ENCODE data around the gene ADGRV1.

The ADGRV1 gene

DNA sequence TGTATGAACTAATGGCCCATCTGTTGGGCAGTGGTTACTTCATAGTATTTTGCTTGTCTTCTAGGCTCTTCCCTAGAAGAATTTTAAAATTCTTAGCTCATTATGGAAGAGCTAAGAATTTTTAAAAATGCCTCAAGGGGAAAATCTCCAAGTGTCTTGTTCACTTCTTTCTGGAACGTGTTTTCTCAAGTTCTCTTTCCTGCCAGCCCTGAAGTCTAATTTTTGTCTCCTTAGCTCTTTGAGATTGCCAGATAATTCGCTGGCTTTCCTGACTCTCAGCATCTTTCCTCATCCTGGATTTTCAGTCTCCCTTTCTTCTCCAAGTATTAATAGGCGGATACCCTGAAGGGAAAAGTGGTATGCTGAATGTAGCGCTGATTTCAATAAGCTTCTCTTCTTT is 429.1 kb downstream of the ADGRV1 start:
- Mint-ChIP-seq H3K4me1 (peaks cover 5% of the 10 kb centered on the region), H3K4me3 (no peak overlapping the region), H3K9me3 (peaks cover 3% of the 10 kb centered on the region), H3K36me3 (ENCODE audit: low read depth) (peaks cover 10% of the 10 kb centered on the region), H3K27me3 (ENCODE audit: low read depth) (no peaks in the 10 kb centered on the region), H3K27ac (no peak overlapping the region)
- TF ChIP-seq, protein P1, sequence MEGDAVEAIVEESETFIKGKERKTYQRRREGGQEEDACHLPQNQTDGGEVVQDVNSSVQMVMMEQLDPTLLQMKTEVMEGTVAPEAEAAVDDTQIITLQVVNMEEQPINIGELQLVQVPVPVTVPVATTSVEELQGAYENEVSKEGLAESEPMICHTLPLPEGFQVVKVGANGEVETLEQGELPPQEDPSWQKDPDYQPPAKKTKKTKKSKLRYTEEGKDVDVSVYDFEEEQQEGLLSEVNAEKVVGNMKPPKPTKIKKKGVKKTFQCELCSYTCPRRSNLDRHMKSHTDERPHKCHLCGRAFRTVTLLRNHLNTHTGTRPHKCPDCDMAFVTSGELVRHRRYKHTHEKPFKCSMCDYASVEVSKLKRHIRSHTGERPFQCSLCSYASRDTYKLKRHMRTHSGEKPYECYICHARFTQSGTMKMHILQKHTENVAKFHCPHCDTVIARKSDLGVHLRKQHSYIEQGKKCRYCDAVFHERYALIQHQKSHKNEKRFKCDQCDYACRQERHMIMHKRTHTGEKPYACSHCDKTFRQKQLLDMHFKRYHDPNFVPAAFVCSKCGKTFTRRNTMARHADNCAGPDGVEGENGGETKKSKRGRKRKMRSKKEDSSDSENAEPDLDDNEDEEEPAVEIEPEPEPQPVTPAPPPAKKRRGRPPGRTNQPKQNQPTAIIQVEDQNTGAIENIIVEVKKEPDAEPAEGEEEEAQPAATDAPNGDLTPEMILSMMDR (IDR thresholded peaks at IDR 0.05; ENCODE audit: unreplicated experiment in 3 of 3), result no peak

DNA sequence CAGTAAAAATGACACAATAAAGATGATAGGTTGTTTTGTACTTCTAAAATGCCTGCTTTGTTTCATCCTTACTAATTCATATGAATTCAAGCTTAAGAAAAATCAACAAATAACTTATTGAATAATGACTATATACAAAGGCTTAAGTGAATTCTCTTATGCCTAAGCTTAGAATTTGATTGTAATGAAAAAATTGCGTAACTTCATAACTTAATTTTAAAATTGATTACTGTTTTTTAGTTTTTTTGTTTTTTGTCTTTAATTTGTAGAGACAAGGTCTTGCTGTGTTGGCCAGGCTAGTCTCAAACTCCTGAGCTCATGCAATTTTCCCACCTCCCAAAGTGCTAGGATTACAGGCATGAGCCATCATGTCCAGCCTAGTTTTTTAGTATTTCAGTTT is 432.6 kb downstream of the ADGRV1 start:
- no peak overlapping the region for H3K27ac Mint-ChIP-seq
- H3K27me3 Mint-ChIP-seq (ENCODE audit: low read depth), result no peaks in the 10 kb centered on the region
- H3K36me3 Mint-ChIP-seq (ENCODE audit: low read depth), result peaks cover 23% of the 10 kb centered on the region
- no peak overlapping the region for H3K4me3 Mint-ChIP-seq
- no peaks in the 10 kb centered on the region for H3K4me1 Mint-ChIP-seq
- TF ChIP-seq, protein P1 (IDR thresholded peaks at IDR 0.05; ENCODE audit: unreplicated experiment in 3 of 3), result no peak
- H3K9me3 Mint-ChIP-seq, result peaks cover 15% of the 10 kb centered on the region

DNA sequence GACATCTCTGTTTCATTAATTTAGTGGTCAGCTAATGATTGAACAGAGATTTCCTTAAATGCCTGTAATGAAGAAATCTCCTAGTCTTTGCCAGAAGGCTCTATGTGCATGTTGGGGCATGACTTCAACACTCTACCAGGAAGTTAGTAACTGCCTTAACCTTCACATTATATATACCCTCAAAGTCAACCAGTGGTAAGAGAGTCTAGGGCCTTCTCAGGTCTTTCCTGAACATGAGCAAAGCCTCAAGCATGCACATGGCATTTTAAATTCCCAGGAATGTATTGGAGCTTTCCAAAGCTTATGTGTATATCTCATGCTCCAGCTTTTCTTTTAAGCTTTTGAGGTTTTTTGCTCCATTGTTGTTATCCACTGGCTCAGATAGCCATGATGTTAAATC is 436.2 kb downstream of the ADGRV1 start:
- TF ChIP-seq, protein P1 (IDR thresholded peaks at IDR 0.05; ENCODE audit: unreplicated experiment in 3 of 3), result no peak
- H3K4me1 Mint-ChIP-seq, result no peaks in the 10 kb centered on the region
- no peaks in the 10 kb centered on the region for H3K27me3 Mint-ChIP-seq (ENCODE audit: low read depth)
- peaks cover 19% of the 10 kb centered on the region for H3K9me3 Mint-ChIP-seq
- H3K27ac Mint-ChIP-seq, result no peak overlapping the region
- no peak overlapping the region for H3K4me3 Mint-ChIP-seq
- H3K36me3 Mint-ChIP-seq (ENCODE audit: low read depth), result peaks cover 18% of the 10 kb centered on the region

DNA sequence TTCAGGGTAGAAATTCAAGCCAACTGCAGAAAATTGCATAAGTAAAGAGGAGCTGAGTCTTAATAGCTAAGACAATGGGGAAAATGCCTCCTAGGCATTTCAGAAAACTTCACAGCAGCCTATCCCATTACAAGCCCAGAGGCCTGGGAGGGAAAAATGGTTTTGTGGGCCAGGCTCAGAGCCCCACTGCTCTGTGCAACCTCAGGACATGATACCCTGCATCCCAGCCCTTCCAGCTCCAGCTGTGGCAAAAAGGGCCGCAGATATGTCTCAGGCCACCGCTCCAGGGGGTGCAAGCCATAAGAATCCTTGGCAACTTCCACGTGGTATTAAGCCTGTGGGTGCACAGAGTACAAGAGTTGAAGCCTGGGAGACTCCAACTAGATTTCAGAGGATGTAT is 437.5 kb downstream of the ADGRV1 start:
- no peaks in the 10 kb centered on the region for H3K4me1 Mint-ChIP-seq
- peaks cover 19% of the 10 kb centered on the region for H3K9me3 Mint-ChIP-seq
- peaks cover 18% of the 10 kb centered on the region for H3K36me3 Mint-ChIP-seq (ENCODE audit: low read depth)
- TF ChIP-seq, protein P1 (IDR thresholded peaks at IDR 0.05; ENCODE audit: unreplicated experiment in 3 of 3), result no peak
- H3K27me3 Mint-ChIP-seq (ENCODE audit: low read depth), result no peaks in the 10 kb centered on the region
- no peak overlapping the region for H3K4me3 Mint-ChIP-seq
- no peak overlapping the region for H3K27ac Mint-ChIP-seq

DNA sequence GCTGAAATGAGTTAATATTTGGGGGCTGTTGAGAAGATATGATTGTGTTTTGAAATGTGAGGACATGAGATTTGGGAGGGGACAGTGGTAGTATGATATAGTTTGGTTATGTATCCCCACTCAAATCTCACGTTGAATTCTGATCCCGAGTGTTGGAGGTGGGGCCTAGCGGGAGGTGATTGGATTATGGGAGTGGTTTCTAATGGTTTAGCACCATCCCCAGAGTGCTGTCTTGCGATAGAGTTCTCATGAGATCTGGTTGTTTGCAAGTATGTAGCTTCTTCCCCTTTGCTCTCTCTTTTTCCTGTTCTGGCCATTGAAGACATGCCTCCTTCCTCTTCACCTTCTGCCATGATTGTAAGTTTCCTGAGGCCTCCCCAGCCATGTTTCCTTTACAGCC is 438.5 kb downstream of the ADGRV1 start:
- Mint-ChIP-seq H3K27ac (no peak overlapping the region), H3K36me3 (ENCODE audit: low read depth) (peaks cover 18% of the 10 kb centered on the region), H3K4me1 (no peaks in the 10 kb centered on the region), H3K4me3 (no peak overlapping the region), H3K27me3 (ENCODE audit: low read depth) (no peaks in the 10 kb centered on the region), H3K9me3 (peaks cover 19% of the 10 kb centered on the region)
- TF ChIP-seq, protein P1 (IDR thresholded peaks at IDR 0.05; ENCODE audit: unreplicated experiment in 3 of 3), result no peak

DNA sequence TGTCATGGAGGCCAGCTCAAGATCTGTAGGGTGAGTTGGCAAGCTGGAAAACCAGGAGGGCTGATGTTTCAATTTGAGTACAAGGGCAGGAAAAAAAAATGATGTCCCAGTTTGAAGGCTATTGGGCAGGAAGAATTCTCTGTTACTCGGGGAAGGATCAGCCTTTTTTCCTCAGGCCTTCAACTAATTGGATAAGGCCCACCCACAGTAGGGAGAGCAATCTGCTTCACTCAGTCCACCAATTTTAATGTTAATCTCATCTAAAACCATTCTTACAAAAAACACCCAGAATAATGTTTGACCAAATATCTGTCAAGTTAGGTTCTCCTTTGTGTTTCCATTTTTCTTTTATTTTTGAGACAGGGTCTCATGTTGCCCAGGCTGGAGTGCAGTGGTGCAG is 442.1 kb downstream of the ADGRV1 start:
- TF ChIP-seq, protein P1 (IDR thresholded peaks at IDR 0.05; ENCODE audit: unreplicated experiment in 3 of 3), result no peak
- no peaks in the 10 kb centered on the region for H3K4me1 Mint-ChIP-seq
- peaks cover 8% of the 10 kb centered on the region for H3K9me3 Mint-ChIP-seq
- no peak overlapping the region for H3K27ac Mint-ChIP-seq
- H3K27me3 Mint-ChIP-seq (ENCODE audit: low read depth), result no peaks in the 10 kb centered on the region
- H3K36me3 Mint-ChIP-seq (ENCODE audit: low read depth), result peaks cover 5% of the 10 kb centered on the region
- no peak overlapping the region for H3K4me3 Mint-ChIP-seq
